Calu3 (cell line): ENCODE measurements around the gene HNRNPR. TPM values are rescaled to one million over a fixed set of nuclear protein-coding genes. Genes with fewer than 3 reads are reported as not detected.

ENCODE experiments used
- BruUV-seq: library from RNA; stranded (reverse); fragments of 400-500 nt; replicated peaks from 2 replicates; lab custom pipeline; 2021; lab: Mats Ljungman, UMichigan
- CTCF ChIA-PET: fragments of 300-600 bp; sonication (Branson Sonifier 250); formaldehyde crosslinking; loops from one replicate; lab custom pipeline; 2022; ENCODE audit warnings: antibody characterized with exemption; lab: Charles Lee
- DNase-seq: peaks from one replicate; pipeline ENCODE4 v3.0.0; 2022
- H3K27ac Mint-ChIP-seq: one replicate; pipeline ENCODE4 v1.8.0; 2022; ENCODE audit warnings: mixed read lengths; ENCODE audit not compliant: unreplicated experiment
- H3K27me3 Mint-ChIP-seq: one replicate; pipeline ENCODE4 v1.8.0; 2022; ENCODE audit warnings: mixed read lengths; ENCODE audit not compliant: unreplicated experiment
- H3K36me3 Mint-ChIP-seq: one replicate; pipeline ENCODE4 v1.8.0; 2022; ENCODE audit warnings: mild to moderate bottlenecking, moderate library complexity, mixed read lengths; ENCODE audit not compliant: insufficient read depth, unreplicated experiment
- H3K4me1 Mint-ChIP-seq: one replicate; pipeline ENCODE4 v1.8.0; 2022; ENCODE audit warnings: mild to moderate bottlenecking, low read depth, mixed read lengths; ENCODE audit not compliant: unreplicated experiment
- H3K4me3 Mint-ChIP-seq: one replicate; pipeline ENCODE4 v1.8.0; 2022; ENCODE audit warnings: mild to moderate bottlenecking, low read depth, moderate library complexity, mixed read lengths; ENCODE audit not compliant: unreplicated experiment
- H3K9me3 Mint-ChIP-seq: one replicate; pipeline ENCODE4 v1.8.0; 2022; ENCODE audit warnings: low read depth, mixed read lengths; ENCODE audit not compliant: unreplicated experiment
- CTCF ChIP-seq: fragments of 200-600 bp; IDR thresholded peaks from one replicate; pipeline ENCODE4 v1.8.0; 2022; ENCODE audit warnings: antibody characterized with exemption; ENCODE audit not compliant: unreplicated experiment
- intact Hi-C: fragments of 100-400 bp; cut with micrococcal nuclease; formaldehyde crosslinking; loops from one replicate; pipeline ENCODE4 v1.10.0; 2022; ENCODE audit not compliant: unreplicated experiment
- total RNA-seq: library from RNA; stranded (reverse); gene quantifications from 2 replicates; pipeline ENCODE4 v1.2.3, GENCODE V29; 2022

The HNRNPR gene
- total RNA-seq, 1 experiment from 2014 or later = 126 TPM

DNA sequence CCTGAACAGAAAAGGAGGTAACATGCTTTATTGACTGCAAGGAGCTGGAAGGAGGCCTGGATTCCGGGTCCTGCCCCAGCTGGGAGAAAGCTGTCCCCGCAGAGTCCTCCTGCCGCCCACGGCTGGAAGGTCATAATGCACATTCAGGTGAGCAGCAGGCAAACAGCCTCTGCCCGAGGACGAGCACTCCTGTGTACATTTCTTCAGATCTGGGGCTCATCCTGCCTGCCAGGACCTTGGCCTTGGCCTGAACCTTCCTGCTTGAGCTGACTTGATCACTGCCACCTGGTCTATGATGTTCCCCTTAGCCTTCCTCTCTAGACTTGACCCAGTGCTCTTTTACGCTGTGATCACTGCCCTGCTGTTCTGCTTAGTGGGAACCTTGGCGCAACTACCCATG is 43.4 kb upstream of the HNRNPR start:
- TF ChIP-seq CTCF = no peak
- H3K27me3 Mint-ChIP-seq = no peaks in the 10 kb centered on the region
- intact Hi-C loops = no loop called here
- CTCF ChIA-PET = no interaction called here
- no peak for DNase-seq
- BruUV-seq = no TSS peak
- H3K4me1 Mint-ChIP-seq = peaks cover 10% of the 10 kb centered on the region
- no peaks in the 10 kb centered on the region for H3K36me3 Mint-ChIP-seq
- no peaks in the 10 kb centered on the region for H3K9me3 Mint-ChIP-seq
- no peak overlapping the region for H3K27ac Mint-ChIP-seq
- no peak overlapping the region for H3K4me3 Mint-ChIP-seq

DNA sequence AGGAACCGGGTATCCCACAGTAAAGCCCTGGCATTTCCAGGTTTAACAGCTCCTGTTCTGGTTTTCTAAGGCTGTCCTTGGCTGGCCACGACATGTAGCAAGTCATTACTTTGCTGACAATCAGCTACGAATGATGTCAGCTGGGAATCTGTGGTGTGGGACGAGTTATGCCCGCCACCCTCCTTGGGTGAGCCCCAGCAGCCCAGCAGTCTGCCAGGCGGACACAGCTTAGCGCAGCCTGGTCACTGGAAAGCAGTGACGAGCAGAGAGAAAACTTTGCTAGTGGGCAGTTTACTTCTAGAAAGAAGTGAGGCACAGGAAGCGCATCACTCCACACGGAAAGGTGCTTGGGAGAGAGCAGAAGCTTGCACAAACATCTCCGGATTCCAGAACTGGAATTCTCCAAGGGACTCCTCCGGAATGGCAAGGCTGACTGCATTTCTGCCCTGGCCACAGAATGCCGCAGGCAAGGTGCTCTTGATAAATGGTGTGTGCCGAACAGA is 41.1 kb upstream of the HNRNPR start:
- Mint-ChIP-seq H3K36me3 (no peaks in the 10 kb centered on the region), H3K4me3 (no peak overlapping the region), H3K27me3 (no peaks in the 10 kb centered on the region), H3K4me1 (peaks cover 10% of the 10 kb centered on the region), H3K27ac (no peak overlapping the region), H3K9me3 (no peaks in the 10 kb centered on the region)
- intact Hi-C loops = no loop called here
- no TSS peak for BruUV-seq
- TF ChIP-seq CTCF = no peak
- no peak for DNase-seq
- CTCF ChIA-PET = interaction anchor here (0.7 to 1.9 kb wide), 2 partner anchors 19 to 66 kb away, joined by 4 to 9 read pairs; no protein-coding TSS in a partner anchor

- intact Hi-C loops = no loop called here
- no peak overlapping the region for H3K4me3 Mint-ChIP-seq
Observed at GRCh38 chr1:23384312-23385058, 40.4 kb upstream of the HNRNPR start.

DNA sequence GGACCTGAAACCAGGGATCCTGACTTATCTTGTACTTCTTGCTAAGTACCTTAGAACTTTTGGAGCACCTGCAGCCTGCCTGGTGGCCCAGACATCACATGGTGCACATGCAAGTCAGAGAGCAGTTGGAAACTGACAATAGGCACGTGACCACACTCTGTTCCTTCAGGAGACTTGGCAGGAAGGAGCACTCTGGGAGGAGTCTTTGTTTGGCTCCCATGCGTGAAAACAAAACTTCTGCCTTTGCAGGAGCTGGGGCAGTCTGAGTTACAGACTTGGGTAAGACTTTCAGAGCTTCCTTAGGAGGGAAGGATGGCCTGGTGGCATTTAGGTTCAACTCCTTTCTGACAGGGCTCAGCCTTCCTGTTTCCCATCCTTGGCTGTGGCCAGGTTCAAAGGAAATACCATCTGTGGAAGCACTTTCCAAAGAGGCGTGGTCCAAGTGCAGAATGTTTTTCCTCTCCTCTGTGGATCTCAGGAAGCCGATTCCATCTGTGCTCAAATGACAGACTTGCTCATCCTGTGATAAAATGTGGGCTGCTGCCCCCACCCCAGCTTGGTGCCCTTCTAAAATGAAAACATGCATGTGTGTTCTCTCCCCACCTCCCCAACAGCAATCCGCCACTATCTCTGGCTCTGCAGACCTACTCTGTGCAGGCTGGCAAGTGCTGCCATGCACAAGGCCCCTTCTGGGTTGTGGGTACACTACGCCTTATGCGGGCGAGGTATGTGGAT is 39.7 kb upstream of the HNRNPR start:
- Mint-ChIP-seq H3K27me3 (no peaks in the 10 kb centered on the region), H3K36me3 (no peaks in the 10 kb centered on the region), H3K27ac (no peak overlapping the region), H3K9me3 (no peaks in the 10 kb centered on the region), H3K4me1 (peaks cover 10% of the 10 kb centered on the region), H3K4me3 (no peak overlapping the region)
- no TSS peak for BruUV-seq
- no peak for DNase-seq
- TF ChIP-seq CTCF = no peak
- intact Hi-C loops = no loop called here
- CTCF ChIA-PET = no interaction called here

More at GRCh38 chr1:23384312-23385058, 40.4 kb upstream of the HNRNPR start:
- CTCF ChIA-PET = interaction anchor here (0.6 to 1.9 kb wide), 3 partner anchors 19 to 630 kb away, joined by 3 to 9 read pairs (median 4); no protein-coding TSS in a partner anchor
- H3K27ac Mint-ChIP-seq = no peak overlapping the region
- H3K27me3 Mint-ChIP-seq = no peaks in the 10 kb centered on the region
- peaks cover 10% of the 10 kb centered on the region for H3K4me1 Mint-ChIP-seq
- H3K36me3 Mint-ChIP-seq = no peaks in the 10 kb centered on the region
- TF ChIP-seq CTCF = no peak
- H3K9me3 Mint-ChIP-seq = no peaks in the 10 kb centered on the region
- BruUV-seq = no TSS peak
- DNase-seq = no peak
